NT2/D1 (cell line): ENCODE data around the gene ENTPD1.
A peak's percentile ranks its signal among the peaks of the same experiment; 100 is the strongest.

Source experiments
- DNase-seq: peaks from one replicate; pipeline ENCODE4 v3.0.0-alpha.2; 2011; ENCODE audit warnings: low read depth, low spot score
- H3K27me3 ChIP-seq: 2 replicates; pipeline ENCODE4 v1.6.0; 2011; ENCODE audit warnings: mild to moderate bottlenecking; ENCODE audit not compliant: insufficient read length, insufficient read depth
- H3K36me3 ChIP-seq: 2 replicates; pipeline ENCODE4 v1.6.1; 2011; ENCODE audit warnings: mild to moderate bottlenecking, low read length, mixed read lengths; ENCODE audit not compliant: insufficient read depth, insufficient read length
- H3K4me1 ChIP-seq: 2 replicates; pipeline ENCODE4 v1.5.1; 2011; ENCODE audit not compliant: insufficient read depth, insufficient read length
- H3K4me3 ChIP-seq: 2 replicates; pipeline ENCODE4 v1.5.1; 2011; ENCODE audit warnings: low read depth; ENCODE audit not compliant: insufficient read length
- H3K9ac ChIP-seq: 2 replicates; pipeline ENCODE4 v1.6.0; 2011; ENCODE audit warnings: low read depth; ENCODE audit not compliant: insufficient read length
- H3K9me3 ChIP-seq: 2 replicates; pipeline ENCODE4 v1.5.1; 2011; ENCODE audit warnings: mild to moderate bottlenecking, low read length; ENCODE audit not compliant: insufficient read depth
- SUZ12 ChIP-seq: IDR thresholded peaks from 2 replicates; pipeline ENCODE4 v1.6.1; 2011; ENCODE audit not compliant: insufficient read length, insufficient read depth; ENCODE audit errors: extremely low read depth
- YY1 ChIP-seq: IDR thresholded peaks from 2 replicates; pipeline ENCODE4 v1.6.1; 2011; ENCODE audit not compliant: insufficient read length, insufficient read depth
- ZNF274 ChIP-seq: IDR thresholded peaks from 2 replicates; pipeline ENCODE4 v1.6.1; 2011; ENCODE audit warnings: mild to moderate bottlenecking, low read depth, low read length

ENTPD1 gene

DNA sequence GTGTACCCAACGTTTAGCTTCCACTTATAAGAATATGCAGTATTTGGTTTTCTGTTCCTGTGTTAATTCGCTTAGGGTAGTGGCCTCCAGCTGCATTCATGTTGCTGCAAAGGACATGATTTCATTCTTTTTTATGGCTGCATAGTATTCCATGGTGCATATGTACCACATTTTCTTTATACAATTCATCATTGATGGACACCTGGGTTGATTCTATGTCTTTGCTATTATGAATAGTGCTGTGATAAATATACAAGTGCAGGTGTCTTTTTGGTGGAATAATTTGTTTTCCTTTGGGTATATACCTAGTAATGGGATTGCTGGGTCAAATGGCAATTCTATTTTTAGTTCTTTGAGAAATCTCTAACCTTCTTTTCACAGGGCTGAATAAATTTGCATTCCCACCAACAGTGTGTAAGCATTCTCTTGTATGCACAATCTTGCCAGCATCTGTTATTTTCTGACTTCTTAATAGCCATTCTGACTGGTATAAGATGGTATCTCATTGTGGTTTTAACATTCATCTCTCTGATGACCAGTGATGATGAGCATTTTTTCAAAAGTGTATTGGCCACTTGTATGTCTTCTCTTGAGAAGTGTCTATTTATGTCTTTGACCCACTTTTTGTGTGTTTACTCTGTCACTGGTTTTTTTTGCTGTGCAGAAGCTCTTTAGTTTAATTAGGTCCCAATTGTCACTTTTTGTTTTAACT, 79.3 kb downstream of the ENTPD1 start:
- DNase-seq = no peak

DNA sequence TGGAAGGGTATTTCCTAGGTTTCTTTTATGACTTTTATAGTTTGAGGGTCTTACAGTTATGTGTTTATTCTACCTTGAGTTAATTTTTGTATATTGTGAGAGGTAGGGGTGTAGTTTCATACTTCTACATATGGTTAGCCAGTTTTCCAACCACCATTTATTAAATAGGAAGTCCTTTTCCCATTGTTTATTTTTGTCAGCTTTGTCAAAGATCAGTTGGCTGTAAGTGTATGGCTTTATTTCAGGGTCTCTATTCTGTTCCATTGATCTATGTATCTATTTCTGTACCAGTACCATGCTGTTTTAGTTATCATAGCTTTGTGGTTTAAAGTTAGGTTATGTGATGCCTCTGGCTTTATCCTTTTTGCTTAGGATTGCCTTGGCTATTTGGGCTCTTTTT, 79.9 kb downstream of the ENTPD1 start:
- H3K9ac ChIP-seq = no peak overlapping the region
- no peaks in the 10 kb centered on the region for H3K36me3 ChIP-seq
- no peaks in the 10 kb centered on the region for H3K27me3 ChIP-seq
- no peak for DNase-seq
- no peaks in the 10 kb centered on the region for H3K4me1 ChIP-seq
- no peak overlapping the region for H3K4me3 ChIP-seq
- H3K9me3 ChIP-seq = no peaks in the 10 kb centered on the region
- TF ChIP-seq YY1 (no peak), SUZ12 (no peak), ZNF274 (no peak)

More for the DNA sequence above, 79.3 kb downstream of the ENTPD1 start:
- Histone ChIP-seq H3K36me3 (no peaks in the 10 kb centered on the region), H3K9me3 (no peaks in the 10 kb centered on the region), H3K4me1 (no peaks in the 10 kb centered on the region), H3K4me3 (no peak overlapping the region), H3K9ac (no peak overlapping the region), H3K27me3 (no peaks in the 10 kb centered on the region)
- TF ChIP-seq ZNF274 (no peak), YY1 (no peak), SUZ12 (no peak)

DNA sequence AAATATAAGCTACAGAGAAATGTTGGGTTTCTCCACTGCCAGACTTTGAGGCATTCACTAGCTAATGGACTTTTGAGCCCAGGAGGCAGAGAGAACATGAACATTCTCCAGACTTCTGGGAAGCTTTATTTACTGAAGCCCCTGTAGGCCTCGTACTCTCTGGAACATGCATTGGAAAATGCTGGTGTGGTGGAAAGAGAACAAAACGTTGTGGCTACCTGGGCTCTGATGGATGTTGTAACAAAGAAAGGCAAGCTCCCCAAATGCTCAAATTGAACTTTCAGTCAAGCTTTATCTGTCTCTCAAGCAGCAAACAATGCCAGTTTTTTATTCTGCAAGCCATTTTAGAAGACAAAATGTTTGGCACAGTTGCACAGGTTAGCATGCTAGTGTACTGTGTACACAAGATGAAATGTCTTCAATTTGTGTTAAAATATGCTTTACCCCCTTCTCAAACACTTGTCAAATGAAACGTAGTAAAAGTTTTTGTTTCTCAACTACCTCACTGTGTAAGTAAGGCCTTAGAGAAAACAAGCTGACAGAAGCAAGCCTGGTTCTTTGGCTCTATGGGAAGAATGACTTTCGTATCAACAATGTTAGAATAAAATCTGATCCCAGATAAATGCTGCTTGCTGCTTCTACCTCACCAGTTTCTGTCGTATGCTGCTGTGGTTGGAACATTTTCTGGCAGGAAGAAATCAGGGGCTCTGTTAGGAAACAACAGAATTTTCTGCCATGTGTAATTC, 80.8 kb downstream of the ENTPD1 start:
- no peak overlapping the region for H3K9ac ChIP-seq

DNA sequence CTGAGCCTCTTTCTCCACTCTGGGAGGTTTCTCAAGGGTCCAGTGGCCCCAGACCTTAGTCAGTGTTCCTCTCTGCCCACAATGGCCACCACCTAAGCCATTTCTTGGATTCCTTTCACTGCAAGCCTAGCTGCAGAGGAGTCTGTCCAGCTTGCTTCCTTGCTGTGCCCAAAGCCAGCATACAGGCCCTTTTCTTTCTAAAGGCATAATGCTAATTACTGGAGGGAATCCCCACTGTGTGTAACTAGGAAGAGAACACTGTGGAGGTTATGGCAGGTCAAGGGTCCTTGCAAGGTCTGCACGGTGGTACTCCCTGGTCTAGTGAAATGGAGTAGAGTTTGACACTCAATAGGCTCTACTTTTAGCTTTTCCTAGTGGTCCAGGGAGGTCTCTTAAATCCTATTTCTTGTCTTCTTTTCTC, 81.4 kb downstream of the ENTPD1 start:
- Histone ChIP-seq H3K9me3 (no peaks in the 10 kb centered on the region), H3K27me3 (no peaks in the 10 kb centered on the region), H3K4me1 (no peaks in the 10 kb centered on the region), H3K36me3 (no peaks in the 10 kb centered on the region), H3K4me3 (no peak overlapping the region), H3K9ac (no peak overlapping the region)
- no peak for TF ChIP-seq SUZ12
- TF ChIP-seq ZNF274 = no peak
- no peak for TF ChIP-seq YY1
- DNase-seq = peak; percentile 5

More for the DNA sequence above, 80.8 kb downstream of the ENTPD1 start:
- no peak for DNase-seq
- no peaks in the 10 kb centered on the region for H3K36me3 ChIP-seq
- no peaks in the 10 kb centered on the region for H3K9me3 ChIP-seq
- H3K4me3 ChIP-seq = no peak overlapping the region
- no peaks in the 10 kb centered on the region for H3K27me3 ChIP-seq
- no peaks in the 10 kb centered on the region for H3K4me1 ChIP-seq
- no peak for TF ChIP-seq ZNF274
- TF ChIP-seq SUZ12 = no peak
- no peak for TF ChIP-seq YY1

DNA sequence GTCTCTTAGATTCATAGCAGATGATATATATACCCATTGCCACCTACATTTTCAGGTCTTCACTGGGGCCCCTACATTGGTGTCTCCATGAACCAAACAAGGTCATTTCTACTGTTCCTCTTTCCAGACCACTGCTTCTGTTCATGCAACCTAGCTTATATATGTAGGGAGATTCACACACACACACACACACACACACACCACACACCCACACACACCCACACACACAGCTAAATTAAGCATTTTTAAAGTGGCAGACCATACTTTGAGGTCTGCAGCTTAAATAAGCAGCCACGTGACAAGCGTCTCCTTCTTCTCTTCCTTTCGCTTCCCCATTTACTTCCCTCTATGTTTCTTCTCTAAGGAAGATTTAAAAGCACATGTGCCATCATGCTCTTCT, 81.8 kb downstream of the ENTPD1 start:
- H3K4me3 ChIP-seq = no peak overlapping the region

DNA sequence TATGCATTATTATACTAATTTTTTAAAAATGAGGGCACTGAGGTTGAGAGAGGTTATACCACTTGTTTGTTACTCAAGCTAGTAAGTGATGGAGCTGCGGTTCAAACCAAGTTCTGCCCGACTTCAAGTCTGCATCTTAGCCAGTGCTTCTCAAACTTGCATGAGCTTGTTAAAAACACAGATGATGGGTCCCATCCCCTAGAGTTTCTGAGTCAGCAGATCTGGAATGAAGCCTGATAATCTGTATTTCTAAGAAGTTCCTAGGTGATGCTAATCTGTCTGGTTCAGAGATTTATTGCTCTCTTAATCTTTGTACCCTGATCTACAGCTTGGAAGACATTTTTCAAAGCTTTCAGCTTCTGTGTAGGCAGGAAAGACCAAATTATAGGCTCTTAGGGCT, 84.2 kb downstream of the ENTPD1 start:
- no peak for DNase-seq
- no peak for TF ChIP-seq SUZ12
- no peak for TF ChIP-seq YY1
- no peak for TF ChIP-seq ZNF274
- H3K4me3 ChIP-seq = no peak overlapping the region
- no peaks in the 10 kb centered on the region for H3K36me3 ChIP-seq
- H3K9me3 ChIP-seq = no peaks in the 10 kb centered on the region
- H3K27me3 ChIP-seq = no peaks in the 10 kb centered on the region
- no peak overlapping the region for H3K9ac ChIP-seq
- no peaks in the 10 kb centered on the region for H3K4me1 ChIP-seq

More for the DNA sequence above, 81.8 kb downstream of the ENTPD1 start:
- H3K27me3 ChIP-seq = no peaks in the 10 kb centered on the region
- no peaks in the 10 kb centered on the region for H3K36me3 ChIP-seq
- TF ChIP-seq ZNF274 (no peak), SUZ12 (no peak), YY1 (no peak)
- no peaks in the 10 kb centered on the region for H3K9me3 ChIP-seq
- H3K4me1 ChIP-seq = no peaks in the 10 kb centered on the region
- DNase-seq = no peak
- no peak overlapping the region for H3K9ac ChIP-seq

DNA sequence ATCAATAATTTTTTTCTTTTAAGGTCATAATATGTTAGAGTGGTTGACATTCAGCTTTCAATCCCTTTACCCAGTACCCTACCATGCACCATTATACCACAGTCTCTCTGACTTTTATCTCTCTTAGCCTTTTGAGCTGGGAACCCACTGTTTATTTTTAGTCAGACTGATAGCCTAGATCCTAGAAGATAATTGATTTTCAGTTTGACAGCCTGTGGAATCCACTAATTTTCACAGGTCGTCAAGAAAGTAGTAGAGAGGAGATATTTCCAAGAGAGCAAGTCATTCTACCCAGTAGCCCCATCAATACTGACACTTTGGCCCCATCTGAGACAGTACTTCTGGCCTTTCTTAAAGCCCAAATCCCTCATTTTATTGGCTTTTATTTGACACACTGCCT, 84.7 kb downstream of the ENTPD1 start:
- TF ChIP-seq SUZ12 (no peak), YY1 (no peak), ZNF274 (no peak)
- H3K36me3 ChIP-seq = no peaks in the 10 kb centered on the region
- no peak overlapping the region for H3K4me3 ChIP-seq
- no peaks in the 10 kb centered on the region for H3K4me1 ChIP-seq
- H3K9ac ChIP-seq = no peak overlapping the region
- no peaks in the 10 kb centered on the region for H3K9me3 ChIP-seq
- no peak for DNase-seq
- H3K27me3 ChIP-seq = no peaks in the 10 kb centered on the region
